SK-N-MC (cell line): ENCODE results near the gene SIX2.

Source experiments
- EZH2 ChIP-seq: fragments of 200-600 bp; sonication (generic); IDR thresholded peaks from one replicate; pipeline ENCODE4 v1.6.1; 2017; ENCODE audit warnings: antibody characterized with exemption
- FOXP2 ChIP-seq: optimal IDR thresholded peaks from 2 replicates; pipeline ENCODE3; 2011; ENCODE audit warnings: mild to moderate bottlenecking, moderate library complexity; ENCODE audit not compliant: insufficient read depth; ENCODE audit errors: extremely low read length, control extremely low read depth
- POLR2AphosphoS5 ChIP-seq: IDR thresholded peaks from 2 replicates; pipeline ENCODE4 v1.6.1; 2012; ENCODE audit warnings: mild to moderate bottlenecking, low read depth, low read length, borderline replicate concordance

DNA sequence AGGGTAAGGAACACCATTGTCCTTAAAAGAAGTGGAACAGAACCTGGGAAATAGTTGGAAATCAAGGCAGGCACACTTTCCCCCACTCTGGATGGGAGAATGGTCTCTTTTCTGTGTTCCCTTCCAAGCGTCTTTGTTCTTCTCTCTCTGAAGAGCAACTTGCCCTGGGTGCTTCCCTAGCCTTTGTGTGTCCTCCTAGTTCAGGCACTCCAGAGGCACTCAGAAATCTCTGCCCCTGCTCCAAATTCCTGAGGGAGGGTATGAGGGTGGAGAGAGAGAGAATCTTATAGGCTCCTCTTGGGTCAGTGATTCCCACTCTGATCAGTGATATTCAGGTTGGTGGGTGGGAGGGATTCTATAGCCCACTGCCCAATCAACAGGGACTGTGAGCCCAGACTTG lies 8.8 kb upstream of the SIX2 start:
- TF ChIP-seq EZH2 = no peak
- no peak for TF ChIP-seq POLR2AphosphoS5
- TF ChIP-seq FOXP2 = no peak
